H1 (cell line): ENCODE results near the gene MYO9B. TPM values are rescaled to one million over a fixed set of nuclear protein-coding genes. Genes with fewer than 3 reads are reported as not detected.

ENCODE experiments used
- CTCF ChIA-PET: fragments of 300-600 bp; sonication (Branson Sonifier 250); formaldehyde crosslinking; loops from one replicate; lab custom pipeline; 2021; ENCODE audit not compliant: partially characterized antibody; lab: Charles Lee
- POLR2A ChIA-PET: fragments of 300-600 bp; sonication (Branson Sonifier 250); formaldehyde crosslinking; loops from one replicate; lab custom pipeline; 2021; ENCODE audit warnings: inconsistent platforms; ENCODE audit not compliant: partially characterized antibody; lab: Charles Lee
- DNase-seq, 2 experiments: peaks; one replicate each; pipeline versions ENCODE4 v3.0.0 to v3.0.0-alpha.2; 2010 to 2022; ENCODE audit warnings: low spot score in 2 of 2, low read depth in 1 of 2, mixed read lengths in 1 of 2
- FAIRE-seq: peaks from 2 replicates; lab custom pipeline; 2011; peaks lifted over from hg19 to GRCh38; lab: Jason Lieb, UNC
- H2AFZ ChIP-seq: 2 replicates; pipeline ENCODE4 v1.8.1; 2012; ENCODE audit warnings: low read length, inconsistent platforms
- H2AK5ac ChIP-seq: 2 replicates; pipeline ENCODE4 v1.6.1; 2013; ENCODE audit warnings: low read depth, low read length
- H2BK120ac ChIP-seq: replicated peaks from 2 replicates; pipeline ENCODE3; 2013; ENCODE audit warnings: low read depth, low read length, inconsistent platforms
- H2BK12ac ChIP-seq: 2 replicates; pipeline ENCODE4 v1.6.1; 2013; ENCODE audit warnings: low read depth, low read length
- H2BK15ac ChIP-seq: 2 replicates; pipeline ENCODE4 v1.6.1; 2013; ENCODE audit warnings: low read length
- H2BK20ac ChIP-seq: 2 replicates; pipeline ENCODE4 v1.6.1; 2013; ENCODE audit warnings: low read length
- H2BK5ac ChIP-seq: 2 replicates; pipeline ENCODE4 v1.6.1; 2013; ENCODE audit warnings: low read depth, low read length
- H3K14ac ChIP-seq: 2 replicates; pipeline ENCODE4 v1.6.1; 2013; ENCODE audit warnings: inconsistent platforms; ENCODE audit not compliant: insufficient read length
- H3K18ac ChIP-seq: 2 replicates; pipeline ENCODE4 v1.6.1; 2013; ENCODE audit warnings: low read length; ENCODE audit errors: extremely low read depth
- H3K23ac ChIP-seq: 2 replicates; pipeline ENCODE4 v1.6.1; 2013; ENCODE audit warnings: inconsistent platforms; ENCODE audit not compliant: insufficient read length
- H3K23me2 ChIP-seq: 2 replicates; pipeline ENCODE4 v1.6.1; 2013; ENCODE audit warnings: low read depth, low read length
- H3K27ac ChIP-seq: 2 replicates; pipeline ENCODE4 v1.6.1; 2011; ENCODE audit warnings: low read depth, low read length, inconsistent platforms
- H3K27me3 ChIP-seq, 4 experiments: replicated peaks in 1 of 4; 1 replicate in 1 of 4; 2 replicates in 3 of 4; pipeline versions ENCODE4 v1.6.1 to v1.8.1; 2011 to 2013; ENCODE audit warnings: low read length in 3 of 4, mild to moderate bottlenecking in 3 of 4, inconsistent platforms in 2 of 4, mixed read lengths in 2 of 4, moderate library complexity in 1 of 4; ENCODE audit not compliant: control insufficient read depth in 3 of 4, insufficient read depth in 3 of 4; ENCODE audit errors: extremely low read depth in 1 of 4
- H3K36me3 ChIP-seq, 4 experiments: 2 replicates each; pipeline versions ENCODE4 v1.6.1 to v1.8.1; 2011 to 2013; ENCODE audit warnings: mild to moderate bottlenecking in 4 of 4, low read length in 3 of 4, moderate library complexity in 2 of 4, control low read depth in 1 of 4, inconsistent platforms in 1 of 4; ENCODE audit not compliant: insufficient read depth in 4 of 4, control insufficient read depth in 2 of 4
- H3K4ac ChIP-seq: replicated peaks from 2 replicates; pipeline ENCODE3; 2013; ENCODE audit warnings: low read length, low read depth, mixed read lengths, inconsistent platforms; ENCODE audit not compliant: insufficient read length
- H3K4me1 ChIP-seq, 4 experiments: replicated peaks in 1 of 4; 1 replicate in 1 of 4; 2 replicates in 3 of 4; pipeline versions ENCODE4 v1.6.1 to v1.8.1; 2011 to 2013; ENCODE audit warnings: low read length in 3 of 4, inconsistent platforms in 2 of 4, mixed read lengths in 1 of 4; ENCODE audit not compliant: insufficient read depth in 4 of 4, control insufficient read depth in 3 of 4
- H3K4me2 ChIP-seq, 2 experiments: 2 replicates each; pipeline versions ENCODE4 v1.6.1 to v1.8.1; 2011 to 2013; ENCODE audit warnings: low read depth in 2 of 2, low read length in 2 of 2, control low read depth in 1 of 2, inconsistent platforms in 1 of 2, mild to moderate bottlenecking in 1 of 2; ENCODE audit not compliant: insufficient read depth in 1 of 2
- H3K4me3 ChIP-seq, 4 experiments: fragments of 200-600, 300-600 bp in 1 of 4; sonication (generic), shearing (Covaris generic), sonication (Bioruptor Twin) in 1 of 4; 2 replicates each; pipeline versions ENCODE4 v1.5.1 to v1.8.1; 2011 to 2016; ENCODE audit warnings: low read length in 4 of 4, low read depth in 3 of 4, control low read depth in 2 of 4, inconsistent platforms in 2 of 4, mild to moderate bottlenecking in 2 of 4, mixed read lengths in 1 of 4, moderate library complexity in 1 of 4; ENCODE audit not compliant: insufficient read depth in 2 of 4; ENCODE audit errors: extremely low read depth in 1 of 4
- H3K56ac ChIP-seq: replicated peaks from 2 replicates; pipeline ENCODE3; 2013; ENCODE audit warnings: low read depth, mild to moderate bottlenecking, mixed read lengths, low read length, inconsistent platforms; ENCODE audit not compliant: insufficient read length
- H3K79me1 ChIP-seq: 2 replicates; pipeline ENCODE4 v1.6.1; 2013; ENCODE audit warnings: low read depth, low read length, control low read depth
- H3K79me2 ChIP-seq, 2 experiments: 2 replicates each; pipeline versions ENCODE4 v1.6.1 to v1.8.1; 2012 to 2013; ENCODE audit warnings: low read length in 2 of 2, mild to moderate bottlenecking in 2 of 2, inconsistent platforms in 1 of 2; ENCODE audit not compliant: insufficient read depth in 2 of 2, control insufficient read depth in 1 of 2
- H3K9ac ChIP-seq, 4 experiments: replicated peaks in 1 of 4; 1 replicate in 1 of 4; 2 replicates in 3 of 4; pipeline versions ENCODE4 v1.6.1 to v1.8.1; 2011 to 2013; ENCODE audit warnings: low read depth in 3 of 4, low read length in 3 of 4, control low read depth in 2 of 4, mild to moderate bottlenecking in 2 of 4, moderate library complexity in 2 of 4, inconsistent platforms in 1 of 4; ENCODE audit errors: extremely low read depth in 1 of 4
- H3K9me3 ChIP-seq, 2 experiments: 2 replicates each; pipeline versions ENCODE4 v1.6.1 to v1.8.1; 2012 to 2013; ENCODE audit warnings: mild to moderate bottlenecking in 2 of 2, moderate library complexity in 2 of 2, control low read depth in 1 of 2, inconsistent platforms in 1 of 2, low read depth in 1 of 2, low read length in 1 of 2, mixed read lengths in 1 of 2; ENCODE audit not compliant: insufficient read depth in 2 of 2
- H4K20me1 ChIP-seq, 2 experiments: replicated peaks in 1 of 2; 2 replicates each; pipeline versions ENCODE3 to v1.8.1; 2011 to 2013; ENCODE audit warnings: inconsistent platforms in 2 of 2, low read length in 2 of 2, mild to moderate bottlenecking in 1 of 2; ENCODE audit not compliant: insufficient read depth in 2 of 2, control insufficient read depth in 1 of 2
- H4K5ac ChIP-seq: 2 replicates; pipeline ENCODE4 v1.6.1; 2013; ENCODE audit warnings: low read length, low read depth, mixed read lengths, inconsistent platforms; ENCODE audit not compliant: insufficient read length
- H4K8ac ChIP-seq: 2 replicates; pipeline ENCODE4 v1.8.0; 2013; ENCODE audit warnings: mild to moderate bottlenecking, moderate library complexity, low read length, inconsistent platforms; ENCODE audit not compliant: insufficient read depth; ENCODE audit errors: extremely low read depth
- H4K91ac ChIP-seq: replicated peaks from 2 replicates; pipeline ENCODE3; 2013; ENCODE audit warnings: low read length, mixed read lengths, inconsistent platforms; ENCODE audit not compliant: insufficient read length
- ATF2 ChIP-seq: IDR thresholded peaks from 2 replicates; pipeline ENCODE4 v1.6.1; 2012; ENCODE audit warnings: low read length, inconsistent platforms
- FOSL1 ChIP-seq: IDR thresholded peaks from 2 replicates; pipeline ENCODE4 v1.6.1; 2011; ENCODE audit warnings: mild to moderate bottlenecking, low read depth, low read length, moderate library complexity; ENCODE audit not compliant: insufficient read depth
- HDAC2 ChIP-seq, 2 experiments: fragments of 300-600 bp in 1 of 2; sonication (generic) in 1 of 2; IDR thresholded peaks; 2 replicates each; pipeline ENCODE4 v1.6.1; 2011 to 2012; ENCODE audit warnings: low read depth in 2 of 2, low read length in 2 of 2, mild to moderate bottlenecking in 2 of 2, moderate library complexity in 2 of 2, borderline replicate concordance in 1 of 2, inconsistent platforms in 1 of 2
- JUN ChIP-seq: IDR thresholded peaks from 2 replicates; pipeline ENCODE4 v1.6.1; 2011; ENCODE audit warnings: low read depth, mild to moderate bottlenecking, improper control_type of control experiment, low read length
- RBBP5 ChIP-seq: IDR thresholded peaks from 2 replicates; pipeline ENCODE4 v1.7.1; 2012; ENCODE audit warnings: low read depth, mild to moderate bottlenecking, inconsistent platforms, low read length, moderate library complexity, borderline replicate concordance
- SP4 ChIP-seq: IDR thresholded peaks from 2 replicates; pipeline ENCODE4 v1.6.1; 2012; ENCODE audit warnings: low read length, inconsistent platforms
- WGBS, 2 experiments: shearing (Covaris generic) in 1 of 2; methylation state at CpG; one replicate each; pipeline versions ENCODE4 v1.1.6 to v1.1.7; 2013 to 2015; ENCODE audit warnings: low lambda C conversion rate in 2 of 2, mixed read lengths in 2 of 2, inconsistent platforms in 1 of 2, low coverage in 1 of 2, missing lambda C conversion rate in 1 of 2; ENCODE audit not compliant: insufficient replicate concordance in 2 of 2, insufficient coverage in 1 of 2, insufficient read length in 1 of 2; ENCODE audit errors: extremely low coverage in 1 of 2, missing lambda C conversion rate in 1 of 2; 5-methylcytosine and 5-hydroxymethylcytosine counted together
- polyA plus RNA-seq, 7 experiments: library from polyadenylated mRNA; depleted of rRNA in 3 of 7; stranded (reverse) in 5 of 7; unstranded in 2 of 7; fragments of >200 nt in 5 of 7; fragments of 200-250 nt in 2 of 7; gene quantifications; 1 replicate in 5 of 7; 2 replicates in 1 of 7; 4 replicates in 1 of 7; pipeline versions ENCODE4 v1.2.1 to v1.2.3, GENCODE V29; 2011 to 2013; ENCODE audit warnings: missing spikeins in 2 of 7, mixed read lengths in 2 of 7
- total RNA-seq: library from RNA; stranded (reverse); fragmentation: NEBNext Ultra II Directional; extraction: Animal tissue kit (Norgen Biotek cat#: 25700); gene quantifications from 2 replicates; pipeline ENCODE4 v1.2.1, GENCODE V29; 2021

Gene MYO9B
- total and polyA plus RNA-seq, 2 of the 8 experiments (the other 6 are each of a cell fraction or from before 2014, with no cell fraction given), result 27.6 to 77.1 TPM

- no peak overlapping the region for H3K4me3 ChIP-seq
- H3K27ac ChIP-seq, result no peak overlapping the region
- WGBS, 2 experiments, result 90% methylated on average over 12 of the region's 12 CpGs; no CpG with 5 or more reads in 1 of the 2 experiments
- H3K56ac ChIP-seq, result no peak overlapping the region
- no peak overlapping the region for H2AK5ac ChIP-seq
- H3K9me3 ChIP-seq, result no peaks in the 10 kb centered on the region
- peaks cover 2% of the 10 kb centered on the region in 2 experiments for H4K20me1 ChIP-seq
- TF ChIP-seq HDAC2 (IDR thresholded peaks at IDR 0.05; ENCODE audit: borderline replicate concordance in 1 of 2, low read depth in 2 of 2, low read length in 2 of 2) (no peak), JUN (no peak), SP4 (no peak), FOSL1 (no peak), RBBP5 (no peak), ATF2 (no peak)
- H3K79me1 ChIP-seq, result no peaks in the 10 kb centered on the region
- no peak overlapping the region for H2BK20ac ChIP-seq
- H2AFZ ChIP-seq, result no peak overlapping the region
- FAIRE-seq, result no peak
- H3K36me3 ChIP-seq, result peaks cover 3 to 23% (median 15%) of the 10 kb centered on the region in 4 experiments
- H4K5ac ChIP-seq, result no peak overlapping the region
- no peak overlapping the region for H3K23ac ChIP-seq
- H3K4me2 ChIP-seq, result no peak overlapping the region
- H3K4me1 ChIP-seq, result peaks cover 0 to 11% (median 7%) of the 10 kb centered on the region in 4 experiments; a peak in 6 of 7 replicates
- no peak overlapping the region for H4K91ac ChIP-seq
- H3K4ac ChIP-seq, result no peak overlapping the region
- H3K18ac ChIP-seq, result no peak overlapping the region
- ChIA-PET CTCF (interaction anchor here (0.5 kb wide), 1 partner anchor 58 kb away, joined by 4 read pairs; no protein-coding TSS in a partner anchor), POLR2A (interaction anchor here (0.8 kb wide), 1 partner anchor 83 kb away, joined by 3 read pairs; no protein-coding TSS in a partner anchor)
- no peak overlapping the region for H2BK120ac ChIP-seq
- no peak overlapping the region for H2BK12ac ChIP-seq
- H3K27me3 ChIP-seq, result no peaks in the 10 kb centered on the region
- H2BK15ac ChIP-seq, result no peak overlapping the region
- H2BK5ac ChIP-seq, result no peak overlapping the region
- H3K23me2 ChIP-seq, result no peaks in the 10 kb centered on the region; the same call in 1 of the 2 replicates
- no peaks in the 10 kb centered on the region for H3K79me2 ChIP-seq
- no peak overlapping the region for H3K14ac ChIP-seq
- H4K8ac ChIP-seq, result no peak overlapping the region
- no peak for DNase-seq
- no peak overlapping the region for H3K9ac ChIP-seq
Measured at GRCh38 chr19:17156947-17157302, 81.3 kb downstream of the MYO9B start.
